Ascending aorta (tissue), 2 donors: ENCODE results near the gene MLH1. TPM values are rescaled to one million over a fixed set of nuclear protein-coding genes. Genes with fewer than 3 reads are reported as not detected.

ENCODE experiments used
- DNase-seq, 2 donors: peaks; one replicate each; pipeline ENCODE4 v3.0.0-alpha.2; 2019; ENCODE audit warnings: low spot score in 2 of 2
- H3K27ac ChIP-seq, 2 donors: fragments of 200-600 bp; sonication (generic); one replicate each; pipeline ENCODE4 v1.5.1; 2016 to 2017; ENCODE audit warnings: mild to moderate bottlenecking in 1 of 2
- H3K27me3 ChIP-seq: fragments of 200-600 bp; sonication (generic); one replicate; pipeline ENCODE4 v1.5.1; 2017
- H3K36me3 ChIP-seq, 2 donors: fragments of 200-600 bp; sonication (generic); one replicate each; pipeline ENCODE4 v1.5.1; 2016
- H3K4me1 ChIP-seq, 2 donors: fragments of 200-600 bp; sonication (generic); one replicate each; pipeline ENCODE4 v1.5.1; 2016 to 2017; ENCODE audit warnings: mild to moderate bottlenecking in 1 of 2
- H3K4me3 ChIP-seq, 2 donors: fragments of 200-600 bp; sonication (generic); one replicate each; pipeline ENCODE4 v1.5.1; 2016 to 2017; ENCODE audit warnings: mild to moderate bottlenecking in 1 of 2
- H3K9me3 ChIP-seq, 2 donors: fragments of 200-600 bp; sonication (generic); one replicate each; pipeline ENCODE4 v1.5.1; 2016
- intact Hi-C: fragments of 100-400 bp; cut with DNase I; formaldehyde crosslinking; loops from one replicate; pipeline ENCODE4 v1.15.1; 2023
- total RNA-seq: library from RNA; depleted of rRNA; stranded (reverse); fragments of >200 nt; gene quantifications from one replicate; pipeline ENCODE4 v1.1.0, GENCODE V29; 2016
- TF ChIP-seq, protein P1 (sequence below), 3 experiments: fragments of 200-600 bp in 2 of 3; fragments of 450-650 bp in 1 of 3; sonication (generic) in 2 of 3; IDR thresholded peaks; one replicate each; pipeline ENCODE4 v1.5.1; 2016 to 2019; ENCODE audit warnings: antibody characterized with exemption in 3 of 3, mild to moderate bottlenecking in 1 of 3, moderate library complexity in 1 of 3

MLH1 gene
- total RNA-seq, 1 donor from 2014 or later: 18.0 TPM

DNA sequence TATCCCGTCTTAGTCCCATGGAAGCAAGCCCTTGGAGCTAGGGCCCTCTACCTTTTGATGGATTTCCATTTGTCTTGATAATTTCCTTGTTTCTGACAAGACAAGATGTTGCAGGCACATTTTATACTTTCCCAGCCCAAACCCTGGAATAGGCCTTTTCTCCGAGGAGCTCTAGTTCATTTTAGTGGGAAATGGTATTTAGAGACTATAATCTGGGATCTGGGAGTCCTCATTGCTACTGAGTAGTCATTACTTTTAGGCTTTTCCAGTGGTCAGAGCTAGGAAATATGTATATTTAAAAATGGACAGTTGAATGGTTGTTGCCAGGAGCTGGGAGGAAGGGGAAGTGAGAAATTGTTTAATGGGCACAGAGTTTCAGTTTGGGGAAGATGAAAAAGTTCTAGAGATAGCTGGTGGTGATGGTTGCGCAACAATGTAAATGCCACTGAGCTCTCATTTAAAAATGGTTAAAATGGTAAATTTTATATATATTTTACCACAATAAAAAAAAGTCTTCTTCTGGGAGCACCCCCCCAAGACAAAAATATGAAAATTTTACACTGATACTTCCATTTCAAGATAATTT lies 31.6 kb downstream of the MLH1 start:
- no peaks in the 10 kb centered on the region for H3K9me3 ChIP-seq
- peaks cover 0 to 14% of the 10 kb centered on the region in 2 donors for H3K4me1 ChIP-seq
- intact Hi-C loops: loop anchor here (1.0 kb wide), 1 partner anchor 188 kb away; no protein-coding TSS in a partner anchor
- no peak overlapping the region for H3K27ac ChIP-seq
- H3K27me3 ChIP-seq: no peaks in the 10 kb centered on the region
- H3K4me3 ChIP-seq: no peak overlapping the region
- TF ChIP-seq, protein P1, sequence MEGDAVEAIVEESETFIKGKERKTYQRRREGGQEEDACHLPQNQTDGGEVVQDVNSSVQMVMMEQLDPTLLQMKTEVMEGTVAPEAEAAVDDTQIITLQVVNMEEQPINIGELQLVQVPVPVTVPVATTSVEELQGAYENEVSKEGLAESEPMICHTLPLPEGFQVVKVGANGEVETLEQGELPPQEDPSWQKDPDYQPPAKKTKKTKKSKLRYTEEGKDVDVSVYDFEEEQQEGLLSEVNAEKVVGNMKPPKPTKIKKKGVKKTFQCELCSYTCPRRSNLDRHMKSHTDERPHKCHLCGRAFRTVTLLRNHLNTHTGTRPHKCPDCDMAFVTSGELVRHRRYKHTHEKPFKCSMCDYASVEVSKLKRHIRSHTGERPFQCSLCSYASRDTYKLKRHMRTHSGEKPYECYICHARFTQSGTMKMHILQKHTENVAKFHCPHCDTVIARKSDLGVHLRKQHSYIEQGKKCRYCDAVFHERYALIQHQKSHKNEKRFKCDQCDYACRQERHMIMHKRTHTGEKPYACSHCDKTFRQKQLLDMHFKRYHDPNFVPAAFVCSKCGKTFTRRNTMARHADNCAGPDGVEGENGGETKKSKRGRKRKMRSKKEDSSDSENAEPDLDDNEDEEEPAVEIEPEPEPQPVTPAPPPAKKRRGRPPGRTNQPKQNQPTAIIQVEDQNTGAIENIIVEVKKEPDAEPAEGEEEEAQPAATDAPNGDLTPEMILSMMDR (IDR thresholded peaks at IDR 0.05): no peak
- H3K36me3 ChIP-seq: peaks cover 35 to 70% of the 10 kb centered on the region in 2 donors
- no peak for DNase-seq

- Histone ChIP-seq H3K27me3 (no peaks in the 10 kb centered on the region), H3K9me3 (no peaks in the 10 kb centered on the region), H3K36me3 (peaks cover 27 to 62% of the 10 kb centered on the region in 2 donors), H3K27ac (peak overlapping the region in 1 of 2 donors; percentile 40), H3K4me1 (peaks cover 0 to 21% of the 10 kb centered on the region in 2 donors), H3K4me3 (no peak overlapping the region)
- TF ChIP-seq, protein P1 (IDR thresholded peaks at IDR 0.05): no peak
- no peak for DNase-seq
- intact Hi-C loops: no loop called here
Measured at GRCh38 chr3:37025561-37026335, 32.4 kb downstream of the MLH1 start.

GRCh38 chr3:37026851-37027250 lies 33.5 kb downstream of the MLH1 start:
- no peaks in the 10 kb centered on the region for H3K9me3 ChIP-seq
- peaks cover 7 to 26% of the 10 kb centered on the region in 2 donors for H3K4me1 ChIP-seq
- DNase-seq: no peak
- TF ChIP-seq, protein P1 (IDR thresholded peaks at IDR 0.05): no peak
- intact Hi-C loops: no loop called here
- H3K36me3 ChIP-seq: peaks cover 16 to 51% of the 10 kb centered on the region in 2 donors
- H3K27ac ChIP-seq: no peak overlapping the region
- H3K27me3 ChIP-seq: no peaks in the 10 kb centered on the region
- no peak overlapping the region for H3K4me3 ChIP-seq

- peak overlapping the region; percentile 23 to 64 for H3K27ac ChIP-seq
- intact Hi-C loops: no loop called here
- no peak for DNase-seq
- TF ChIP-seq, protein P1 (IDR thresholded peaks at IDR 0.05): no peak
- H3K36me3 ChIP-seq: peaks cover 4 to 38% of the 10 kb centered on the region in 2 donors
- H3K9me3 ChIP-seq: no peaks in the 10 kb centered on the region
- no peaks in the 10 kb centered on the region for H3K27me3 ChIP-seq
- H3K4me1 ChIP-seq: peaks cover 9 to 32% of the 10 kb centered on the region in 2 donors
- H3K4me3 ChIP-seq: no peak overlapping the region
Measured at GRCh38 chr3:37028329-37028728, 35.0 kb downstream of the MLH1 start.

- TF ChIP-seq, protein P1 (IDR thresholded peaks at IDR 0.05): no peak
- no peaks in the 10 kb centered on the region for H3K9me3 ChIP-seq
- peaks cover 0 to 31% of the 10 kb centered on the region in 2 donors for H3K36me3 ChIP-seq
- no peak for DNase-seq
- H3K4me3 ChIP-seq: no peak overlapping the region
- peak overlapping the region; percentile 23 to 64 for H3K27ac ChIP-seq
- intact Hi-C loops: no loop called here
- H3K27me3 ChIP-seq: no peaks in the 10 kb centered on the region
- peaks cover 9 to 32% of the 10 kb centered on the region in 2 donors for H3K4me1 ChIP-seq
Measured at GRCh38 chr3:37029111-37029510, 35.8 kb downstream of the MLH1 start.
